OCI-LY3 (cell line): ENCODE results near the gene TARDBP.

Source experiments
- CTCF ChIP-seq: fragments of 200-600, 300-600 bp; sonication (generic); IDR thresholded peaks from 2 replicates; pipeline ENCODE4 v1.5.1; 2014; ENCODE audit warnings: antibody characterized with exemption, low read length, low read depth
- EZH2phosphoT487 ChIP-seq: fragments of 200-600 bp; shearing (Covaris generic); IDR thresholded peaks from 2 replicates; pipeline ENCODE4 v1.6.1; 2018; ENCODE audit warnings: antibody characterized with exemption, mixed run types, low read depth

DNA sequence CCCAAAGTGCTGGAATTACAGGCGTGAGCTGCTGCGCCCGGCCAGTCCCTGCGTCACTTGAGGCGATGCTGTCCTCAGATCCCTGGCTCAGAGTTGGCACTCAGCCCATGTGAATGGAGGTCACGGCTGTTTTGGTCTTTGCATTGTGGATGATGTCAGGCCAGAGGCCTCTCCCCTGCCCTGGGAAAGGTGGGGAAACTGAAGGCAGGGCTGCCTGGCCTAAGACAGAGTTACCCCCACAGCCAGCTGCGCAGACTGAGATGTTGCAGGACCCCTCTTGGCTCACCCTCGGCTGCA lies 33.8 kb downstream of the TARDBP start:
- no peak for TF ChIP-seq CTCF
- no peak for TF ChIP-seq EZH2phosphoT487
